NCI-H774 (cell line): ENCODE data around the gene MYH14.
"Not testable (repeated sequence)": the region's sequence is repeated elsewhere in the genome, so short reads cannot be mapped to it uniquely, and the experiment has no call there.

Experiments
- DNase-seq: peaks from one replicate; lab custom pipeline; 2025; lab: John Stamatoyannopoulos, UW

The MYH14 gene

GRCh38 chr19:50333235-50333736 lies 129.9 kb downstream of the MYH14 start:
- peak; percentile 91 for DNase-seq

- DNase-seq, result peak; percentile 84
Measured at GRCh38 chr19:50333737-50334617, 130.6 kb downstream of the MYH14 start.

GRCh38 chr19:50334741-50335421 lies 131.5 kb downstream of the MYH14 start:
- no peak for DNase-seq

GRCh38 chr19:50337031-50337430 lies 133.6 kb downstream of the MYH14 start:
- DNase-seq, result not testable (repeated sequence)

GRCh38 chr19:50340331-50340730 lies 136.9 kb downstream of the MYH14 start:
- no peak for DNase-seq

- no peak for DNase-seq
Measured at GRCh38 chr19:50341091-50341564, 137.7 kb downstream of the MYH14 start.

DNA sequence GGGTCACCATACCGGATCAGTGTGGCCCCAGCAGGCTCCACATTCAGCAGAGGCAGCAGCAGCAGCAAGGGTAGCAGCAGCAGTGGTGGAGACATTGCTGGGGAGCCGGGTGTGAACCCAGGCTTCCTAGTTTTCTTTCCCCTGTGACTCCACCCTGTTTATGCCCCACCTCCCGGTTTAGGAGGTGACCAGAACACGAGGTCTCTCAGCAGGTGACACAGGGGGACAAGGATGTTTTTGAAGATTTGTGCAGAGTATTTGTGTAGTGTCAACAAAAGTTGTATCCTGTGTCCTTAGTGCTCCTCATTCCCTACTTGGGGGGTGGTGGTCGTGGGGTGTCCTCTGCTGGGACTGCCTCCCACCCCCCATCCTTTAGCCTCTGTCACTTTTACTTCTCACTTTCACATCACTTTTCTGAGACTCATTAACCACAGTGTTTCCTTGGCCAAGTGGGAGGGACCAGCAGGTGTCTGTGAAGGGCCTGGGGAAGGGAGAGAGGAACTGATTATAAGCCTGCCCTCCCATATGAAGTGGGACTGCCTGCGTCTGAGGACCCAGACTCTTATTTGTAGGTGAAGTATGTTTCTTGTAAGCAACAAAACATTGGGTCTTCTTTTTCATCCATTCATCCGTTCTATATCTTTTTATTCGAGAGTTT lies 141.4 kb downstream of the MYH14 start:
- DNase-seq, result no peak

- not testable (repeated sequence) for DNase-seq
Measured at GRCh38 chr19:50347089-50347581, 143.7 kb downstream of the MYH14 start.

DNA sequence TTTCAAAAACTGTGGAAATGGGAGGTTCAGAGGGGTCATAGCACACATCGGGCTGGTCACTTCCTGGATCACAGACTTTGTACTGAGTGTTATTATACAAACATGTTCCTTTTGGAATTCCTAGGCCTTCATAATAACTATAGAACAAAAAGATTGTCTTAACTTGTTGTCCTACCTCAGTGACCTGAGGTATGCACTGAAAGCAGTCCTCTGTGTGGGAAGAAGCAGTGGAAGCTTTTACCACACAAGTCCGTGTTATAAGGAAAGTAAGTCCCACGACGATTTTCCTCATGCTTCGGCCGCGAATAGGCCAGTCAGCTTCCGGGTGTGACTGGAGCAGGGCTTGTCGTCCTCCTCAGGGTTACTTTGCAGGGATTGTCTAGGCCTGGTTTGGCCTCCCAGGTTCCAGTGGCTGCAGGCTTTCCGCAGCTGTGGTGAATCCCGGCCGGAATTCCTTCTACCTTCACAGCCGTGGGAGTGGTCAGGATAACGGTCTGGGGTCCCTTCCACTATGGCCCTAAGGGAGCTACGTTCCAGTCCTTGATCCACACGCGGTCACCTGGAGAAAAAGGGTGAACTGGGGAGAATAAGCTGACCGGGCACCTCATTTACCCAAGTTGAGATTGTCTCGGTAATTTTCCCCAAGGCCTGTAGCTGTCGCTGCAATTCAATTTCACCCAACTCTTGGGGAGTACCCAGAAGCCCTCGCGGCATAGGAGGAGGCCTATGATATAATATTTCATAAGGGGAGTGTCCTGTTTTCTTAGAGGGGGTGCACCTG lies 146.0 kb downstream of the MYH14 start:
- DNase-seq, result no peak

DNA sequence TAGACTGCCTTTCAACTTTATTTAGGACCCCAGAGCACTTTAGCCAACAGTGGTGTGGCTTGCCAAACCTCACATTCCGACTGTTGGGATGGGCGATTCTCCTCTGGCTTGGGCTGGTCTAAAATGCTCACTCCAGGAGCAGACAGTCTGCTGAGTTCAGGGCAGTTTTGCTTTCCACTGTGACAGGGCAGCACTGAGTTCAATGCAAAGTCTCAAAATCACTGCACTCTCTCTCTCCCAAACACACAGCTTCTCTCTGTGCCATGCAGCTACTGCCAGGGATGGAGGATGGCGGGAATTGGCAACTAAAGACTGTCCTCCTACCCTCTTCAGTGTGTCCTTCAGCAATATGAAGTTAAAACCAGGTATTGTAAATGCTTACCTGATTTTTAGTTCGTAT lies 148.8 kb downstream of the MYH14 start:
- DNase-seq, result no peak

DNA sequence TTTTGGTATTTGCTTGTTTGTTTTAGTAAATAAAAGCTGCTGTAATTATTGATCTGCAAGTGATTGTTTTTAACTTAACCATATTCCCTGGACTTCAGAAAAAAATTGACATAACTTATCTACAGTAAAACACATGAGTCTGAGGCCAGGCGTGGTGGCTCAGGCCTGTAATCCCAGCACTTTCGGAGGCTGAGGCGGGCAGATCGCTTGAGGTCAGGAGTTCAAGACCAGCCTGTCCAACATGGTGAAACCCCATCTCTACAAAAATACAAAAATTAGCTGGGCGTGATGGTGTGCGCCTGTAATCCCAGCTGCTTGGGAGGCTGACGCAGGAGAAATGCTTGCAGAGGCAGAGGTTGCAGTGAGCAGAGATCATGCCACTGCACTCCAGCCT lies 150.1 kb downstream of the MYH14 start:
- DNase-seq, result not testable (repeated sequence)

GRCh38 chr19:50356691-50357177 lies 153.3 kb downstream of the MYH14 start:
- no peak for DNase-seq

DNA sequence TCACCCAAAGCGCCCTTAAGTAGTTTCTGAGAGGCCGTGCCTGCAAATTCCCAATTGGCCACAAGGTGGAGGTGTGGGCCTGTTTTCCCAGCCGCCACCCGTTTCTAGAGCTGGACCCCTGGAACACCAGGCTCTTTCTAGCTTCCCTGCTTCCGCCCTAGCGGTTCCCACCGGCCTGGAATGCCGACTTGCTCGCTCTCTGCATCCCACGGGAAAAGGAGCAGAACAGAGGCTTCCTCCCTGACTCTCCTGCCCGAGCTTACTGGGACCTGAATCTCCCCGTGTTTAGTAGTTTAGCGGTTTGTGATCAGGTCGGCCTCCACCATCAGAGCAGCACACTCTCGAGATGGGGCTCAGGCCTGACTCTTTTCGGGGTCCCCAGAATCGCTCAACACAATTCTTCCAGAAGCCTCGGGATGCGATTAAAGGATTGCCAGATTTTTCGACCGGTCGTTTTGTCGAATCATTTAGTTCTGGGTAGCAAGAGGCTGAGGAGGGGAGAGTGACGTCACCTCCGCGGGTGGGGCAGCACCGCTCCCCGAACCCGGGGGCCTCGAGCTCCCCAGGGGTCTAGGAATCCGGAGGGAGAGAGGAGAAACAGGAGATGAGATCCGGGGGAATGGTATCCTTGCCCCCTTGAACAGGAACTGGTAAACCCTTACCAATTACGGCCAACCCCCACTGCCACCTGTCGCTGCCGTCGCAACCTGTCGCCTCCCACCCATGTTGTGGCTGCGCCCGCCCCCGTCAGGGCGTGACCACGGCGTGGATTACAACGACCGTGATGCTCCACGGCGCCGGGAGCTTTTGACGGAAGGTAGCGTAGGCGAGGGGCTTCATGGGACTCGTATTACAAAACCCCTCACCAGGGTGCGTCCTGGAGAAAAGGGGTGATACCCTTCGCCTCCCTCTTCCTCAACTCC lies 154.0 kb downstream of the MYH14 start:
- DNase-seq, result peak; percentile 56

DNA sequence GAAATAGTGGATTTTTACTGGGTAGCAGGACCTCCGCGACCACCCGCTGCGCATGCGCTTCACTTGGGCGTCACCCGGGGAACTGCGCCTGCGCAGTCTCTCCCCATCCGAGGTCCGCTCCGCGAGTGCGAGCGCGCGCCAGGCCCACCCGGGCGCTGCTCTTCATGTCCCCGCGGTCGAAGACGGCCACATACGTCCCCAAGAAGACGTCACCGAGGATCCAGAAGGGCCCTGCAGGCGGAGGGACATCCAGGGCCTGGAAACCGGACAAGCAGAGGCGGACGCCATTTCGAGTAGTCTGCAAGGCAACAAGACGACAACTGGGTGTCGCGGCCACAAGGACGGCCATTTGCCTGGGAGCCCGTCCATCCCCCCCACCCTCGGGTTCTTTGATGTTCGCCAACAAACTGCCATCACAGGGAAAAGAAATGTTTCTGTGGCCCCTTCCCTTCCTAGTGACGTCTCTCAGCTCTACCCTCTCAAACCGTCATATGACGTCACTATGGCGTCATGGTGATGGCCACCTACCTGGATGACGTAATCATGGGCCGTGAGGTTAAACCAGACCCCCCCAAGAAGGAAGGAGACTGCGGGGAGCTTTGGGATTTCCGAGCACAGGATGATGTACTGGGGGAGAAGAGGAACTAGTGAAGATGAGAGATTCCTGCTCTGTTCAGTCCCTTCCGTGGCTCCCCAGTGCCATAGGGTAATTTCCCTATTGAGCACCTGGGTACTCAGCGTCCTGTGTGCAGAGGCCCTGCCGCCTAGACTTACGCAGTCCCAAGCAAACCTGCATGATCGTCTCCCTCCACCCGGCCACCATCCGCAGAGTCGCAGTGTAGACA lies 155.3 kb downstream of the MYH14 start:
- peak; percentile 40 for DNase-seq

DNA sequence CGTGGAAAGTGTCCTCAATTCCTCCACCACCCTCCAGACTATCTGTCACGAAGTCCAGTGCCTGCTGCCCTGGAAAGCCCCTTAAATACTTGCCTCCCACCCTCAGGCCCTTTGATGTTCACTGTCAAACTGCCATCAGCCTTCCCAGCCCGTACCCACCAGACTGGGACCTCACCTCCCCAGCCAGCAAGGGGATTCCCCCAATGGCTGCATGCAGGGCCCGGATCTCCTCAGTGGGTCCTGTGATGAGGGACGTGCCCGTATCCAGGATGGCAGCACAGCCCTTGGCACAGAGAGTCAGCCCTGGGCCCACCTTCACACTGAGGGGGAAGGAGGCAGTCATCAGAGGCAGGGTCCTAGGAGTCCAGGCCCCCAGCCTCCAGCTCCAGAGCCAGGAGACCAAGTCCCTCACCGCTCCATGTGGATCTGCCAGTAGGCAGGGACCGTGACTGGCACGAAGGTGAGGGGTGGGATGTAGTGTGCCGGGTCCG lies 156.0 kb downstream of the MYH14 start:
- no peak for DNase-seq
